Measurements from ENCODE around the gene FXYD1.
"Not testable (repeated sequence)": the region's sequence is repeated elsewhere in the genome, so short reads cannot be mapped to it uniquely, and the experiment has no call there.

Gene FXYD1

DNA sequence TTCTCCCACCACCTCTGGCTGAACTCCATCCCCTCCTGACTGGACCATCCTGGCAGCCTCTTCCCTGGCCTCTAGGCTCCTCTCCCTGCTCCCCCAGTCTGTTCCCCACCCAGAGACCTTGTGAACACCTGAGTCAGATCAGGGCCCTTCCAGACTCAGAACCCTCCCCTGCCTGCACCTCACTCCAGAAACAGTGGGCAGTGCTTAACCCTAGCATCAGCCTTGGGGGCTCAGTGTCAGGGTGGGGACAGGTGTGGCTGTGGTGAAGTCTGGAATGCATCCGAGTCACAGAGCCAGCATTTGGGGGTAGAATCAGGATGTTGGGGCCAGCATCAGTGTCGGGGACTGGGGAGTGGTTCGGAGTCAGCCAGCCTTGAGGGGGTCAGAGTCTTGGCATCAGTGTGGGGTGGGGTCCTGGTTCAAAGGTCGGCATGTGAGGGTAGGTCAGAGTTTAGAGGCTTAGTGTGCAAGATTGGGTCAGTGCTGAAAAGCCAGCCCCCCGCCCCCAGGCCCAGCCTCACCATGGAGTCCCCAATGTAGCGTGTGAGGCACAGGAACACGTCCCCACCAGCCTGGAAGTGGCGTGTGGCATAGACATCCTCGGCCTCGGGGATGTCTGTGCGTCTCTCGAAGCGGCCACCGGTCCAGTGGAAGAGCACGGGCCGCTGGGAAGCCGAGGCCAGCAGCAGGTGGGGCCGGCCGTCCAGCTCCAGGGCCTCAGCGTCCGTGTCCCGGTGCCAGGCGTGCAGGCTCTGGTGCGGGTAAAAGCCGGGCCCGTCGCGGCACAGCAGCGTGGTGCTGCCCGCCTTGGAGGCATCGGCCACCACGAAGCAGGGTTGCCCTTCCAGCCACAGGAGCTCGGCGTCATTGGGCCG lies 12.6 kb upstream of the FXYD1 start:
- no peak for DNase-seq

- no peak for DNase-seq
Observed at GRCh38 chr19:35126624-35126959, 12.0 kb upstream of the FXYD1 start.

GRCh38 chr19:35127871-35128270 lies 10.8 kb upstream of the FXYD1 start:
- no peak for DNase-seq

DNA sequence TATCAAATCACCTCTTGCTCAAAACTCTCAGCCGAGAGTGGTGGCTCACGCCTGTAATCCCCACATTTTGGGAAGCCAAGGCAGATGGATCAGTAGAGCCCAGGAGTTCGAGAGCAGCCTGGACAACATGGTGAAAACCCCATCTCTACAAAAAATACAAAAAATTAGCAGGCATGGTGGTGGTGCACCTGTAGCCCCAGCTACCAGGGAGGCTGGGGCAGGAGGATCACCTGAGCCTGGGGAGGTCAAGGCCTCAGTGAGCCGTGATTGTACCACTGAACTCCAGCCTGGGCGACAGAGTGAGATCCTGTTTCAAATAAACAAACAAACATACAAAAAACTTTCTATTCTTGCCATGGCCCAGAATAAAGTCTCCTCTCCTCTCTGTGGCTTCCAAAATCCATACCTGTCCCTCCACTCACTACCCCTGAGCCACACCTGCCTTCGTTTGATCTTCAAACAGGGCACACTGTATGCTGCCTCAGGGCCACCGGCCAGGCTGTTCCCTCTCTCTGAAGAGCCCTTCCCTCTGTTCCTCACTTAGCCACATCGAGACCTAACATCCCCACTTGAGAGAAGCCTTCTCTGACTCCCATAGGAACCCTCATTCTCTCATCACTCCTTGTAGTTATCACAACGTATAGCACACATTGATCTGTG lies 10.1 kb upstream of the FXYD1 start:
- DNase-seq = no peak

- DNase-seq = not testable (repeated sequence)
Observed at GRCh38 chr19:35129724-35130274, 8.8 kb upstream of the FXYD1 start.

DNA sequence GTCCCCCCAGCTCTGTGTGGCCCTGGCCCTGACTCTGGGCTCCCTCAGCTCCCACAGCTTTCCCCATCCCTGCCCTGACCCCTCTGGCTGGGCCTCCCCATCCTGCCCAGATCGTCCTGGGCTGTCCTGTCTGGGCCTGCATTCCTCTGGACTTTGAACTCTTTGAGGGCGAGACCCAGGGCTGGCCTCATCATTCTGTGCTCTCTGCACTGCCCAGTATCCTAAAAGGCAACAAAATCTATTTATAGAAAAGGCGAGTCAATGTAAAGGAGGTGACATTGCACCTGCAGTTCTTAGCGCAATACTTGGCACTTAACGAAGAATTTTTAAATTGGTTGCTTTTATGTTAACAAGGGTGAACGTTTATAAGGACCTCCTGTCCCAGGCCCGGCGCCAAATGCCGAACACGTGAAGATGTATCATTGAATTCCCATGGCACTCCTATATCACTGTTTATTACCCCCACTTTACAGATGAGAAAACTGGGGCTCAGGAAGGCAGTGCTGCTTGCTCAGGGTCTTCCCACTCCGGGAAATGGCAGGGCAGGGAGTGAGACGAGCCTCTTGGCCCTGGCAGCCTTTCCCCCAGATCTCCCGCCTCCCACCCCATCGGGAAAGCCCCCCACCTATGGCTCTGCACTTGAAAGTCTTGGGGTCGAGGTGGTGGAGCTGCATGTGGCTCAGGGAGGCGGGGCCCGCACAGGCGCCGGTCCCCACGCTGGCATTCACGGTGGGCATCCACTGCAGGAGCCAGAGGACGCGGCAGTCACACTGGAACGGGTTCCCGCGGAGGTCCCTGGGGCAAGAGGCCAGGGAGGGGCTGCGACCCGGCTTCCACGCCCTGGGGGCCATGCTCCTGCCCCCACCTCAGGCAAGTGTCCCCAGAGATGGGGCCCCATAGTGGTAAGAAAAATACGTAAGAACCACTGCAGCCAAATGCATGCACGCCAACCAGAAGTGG lies 7.6 kb upstream of the FXYD1 start:
- no peak for DNase-seq

DNA sequence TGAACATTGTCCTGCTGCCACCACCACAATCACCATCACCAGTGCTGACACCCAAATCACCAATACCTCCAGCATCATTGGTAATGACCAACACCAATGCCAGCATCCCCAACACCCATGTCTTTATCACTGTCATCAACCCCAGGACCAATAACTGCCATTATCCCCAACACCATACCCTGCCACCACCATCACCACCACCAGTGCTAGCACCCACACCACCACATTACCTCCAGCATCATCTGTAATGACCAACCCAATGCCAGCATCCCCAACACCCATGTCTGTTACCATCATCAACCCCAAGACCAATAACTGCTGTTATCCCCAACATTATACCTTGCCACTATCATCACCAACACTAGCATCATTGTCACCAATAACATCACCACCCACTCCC lies 6.4 kb upstream of the FXYD1 start:
- DNase-seq = no peak

- no peak for DNase-seq
Observed at GRCh38 chr19:35133826-35134225, 4.8 kb upstream of the FXYD1 start.

- no peak for DNase-seq
Observed at GRCh38 chr19:35134601-35135242, 3.9 kb upstream of the FXYD1 start, which contains the start of gene LGI4. TSS of gene LGI4 (minus strand) at chr19:35135059. CDS start at chr19:35134680, 379 bp downstream.

DNA sequence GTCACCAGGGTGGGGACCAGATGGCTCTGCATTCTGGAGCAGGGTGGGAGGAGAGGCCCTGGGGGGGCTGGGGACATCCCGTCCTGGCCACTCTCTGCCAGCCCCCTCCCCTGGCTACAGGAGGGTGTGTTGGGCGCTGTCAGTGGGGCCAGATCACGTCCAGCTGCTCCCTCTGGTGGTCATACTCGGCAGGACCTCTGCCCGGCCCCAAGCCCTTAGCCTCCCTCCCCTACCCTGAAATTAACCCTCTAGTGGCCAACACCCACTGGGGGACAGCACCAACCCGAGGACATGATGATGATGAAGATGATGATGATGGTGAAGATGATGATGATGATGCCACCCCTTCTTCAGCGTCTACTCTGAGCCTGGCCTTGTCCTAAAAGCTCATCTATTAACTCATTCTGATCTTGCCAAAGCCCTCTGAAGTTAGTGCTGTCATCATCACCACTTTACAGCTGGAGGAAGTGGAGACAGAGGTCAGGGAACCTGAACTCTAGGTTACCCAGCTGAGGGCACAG lies 3.2 kb upstream of the FXYD1 start:
- DNase-seq = no peak

DNA sequence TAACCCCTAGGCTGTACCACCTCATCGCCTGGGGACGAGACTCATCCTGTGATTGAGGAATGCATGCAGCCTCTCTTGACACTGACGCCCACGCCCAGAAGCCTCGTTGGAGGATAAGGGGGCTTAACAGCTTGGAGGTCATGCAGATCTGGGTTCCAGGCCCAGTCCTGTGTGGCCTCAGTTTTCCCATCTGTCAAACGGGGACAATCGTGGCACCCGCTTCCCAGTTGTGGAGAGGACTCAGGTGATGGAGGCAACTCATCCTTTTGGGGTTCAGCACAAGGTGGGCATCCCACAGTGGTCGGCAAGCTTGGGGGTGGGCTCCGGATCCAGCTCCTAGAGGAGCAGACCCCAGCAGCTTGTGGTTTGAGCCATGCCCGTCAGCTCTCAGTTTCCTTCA lies 2.4 kb upstream of the FXYD1 start:
- no peak for DNase-seq

DNA sequence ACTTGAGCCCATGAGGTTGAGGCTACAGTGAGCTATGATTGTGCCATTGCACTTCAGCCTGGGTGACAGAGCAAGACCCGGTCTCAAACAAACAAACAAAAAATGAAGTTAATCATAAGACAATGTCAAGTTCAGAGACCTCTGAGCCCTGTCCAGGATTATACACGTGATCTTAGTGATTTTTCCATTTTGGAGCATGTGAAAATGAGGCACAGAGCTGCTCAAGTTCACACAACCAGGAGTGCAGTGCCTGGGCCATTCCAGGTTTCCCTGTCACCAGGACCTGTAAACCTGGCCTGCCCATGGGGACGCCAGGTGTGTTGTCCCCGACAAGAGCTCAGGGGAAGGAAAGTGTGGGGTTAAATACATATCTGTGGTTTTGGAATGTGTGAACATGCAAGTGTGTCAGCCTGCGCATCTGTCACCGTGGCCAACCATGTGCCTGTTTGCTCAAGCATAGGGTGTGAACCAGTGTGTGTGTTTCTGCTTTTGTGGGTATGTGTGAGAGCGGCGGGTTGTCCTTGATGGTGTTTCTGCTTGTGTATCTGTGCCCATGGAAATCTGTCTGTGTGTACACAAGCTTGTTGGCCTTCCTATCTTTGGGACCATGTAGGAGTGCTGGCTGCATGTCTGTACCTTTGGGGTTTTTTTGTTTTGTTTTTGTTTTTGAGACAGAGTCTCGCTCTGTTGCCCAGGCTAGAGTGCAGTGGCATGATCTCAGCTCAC lies 1.5 kb upstream of the FXYD1 start:
- no peak for DNase-seq

DNA sequence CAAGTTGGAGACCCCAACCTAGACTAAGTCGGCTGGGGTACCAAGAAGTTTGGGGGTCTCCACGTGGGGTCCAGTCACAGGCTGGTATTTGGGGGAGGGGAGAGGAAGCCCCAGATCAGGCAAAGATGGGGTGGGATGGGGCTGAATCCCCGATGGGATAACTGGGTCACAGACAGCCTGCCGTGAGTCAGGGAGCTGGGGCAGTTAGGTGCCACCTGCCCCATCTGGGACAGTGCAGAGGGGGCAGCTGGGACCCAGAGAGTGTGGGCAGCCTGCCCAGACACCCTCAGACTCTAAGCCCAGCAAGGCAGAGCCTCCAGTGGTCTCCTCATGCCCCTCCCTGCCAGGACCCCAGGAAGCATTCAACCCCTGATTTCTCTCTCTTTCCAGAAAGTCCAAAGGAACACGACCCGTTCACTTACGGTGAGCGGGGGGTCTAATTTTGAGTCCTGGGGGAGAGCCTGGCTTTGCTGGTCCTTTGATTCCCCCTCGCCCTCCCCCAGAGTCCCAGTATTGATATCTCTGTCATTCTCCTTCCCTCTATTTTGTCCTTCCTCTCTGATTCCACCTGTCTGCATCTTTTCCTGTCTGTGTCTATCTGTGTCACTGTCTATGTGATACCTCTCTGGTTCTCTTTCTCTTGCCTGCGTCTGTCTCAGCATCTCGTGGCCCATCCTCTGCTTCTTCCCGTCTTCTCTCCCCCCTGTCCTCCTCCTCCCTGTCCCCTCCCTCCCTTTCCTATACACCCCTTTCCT lies 1.8 kb downstream of the FXYD1 start:
- DNase-seq = no peak

DNA sequence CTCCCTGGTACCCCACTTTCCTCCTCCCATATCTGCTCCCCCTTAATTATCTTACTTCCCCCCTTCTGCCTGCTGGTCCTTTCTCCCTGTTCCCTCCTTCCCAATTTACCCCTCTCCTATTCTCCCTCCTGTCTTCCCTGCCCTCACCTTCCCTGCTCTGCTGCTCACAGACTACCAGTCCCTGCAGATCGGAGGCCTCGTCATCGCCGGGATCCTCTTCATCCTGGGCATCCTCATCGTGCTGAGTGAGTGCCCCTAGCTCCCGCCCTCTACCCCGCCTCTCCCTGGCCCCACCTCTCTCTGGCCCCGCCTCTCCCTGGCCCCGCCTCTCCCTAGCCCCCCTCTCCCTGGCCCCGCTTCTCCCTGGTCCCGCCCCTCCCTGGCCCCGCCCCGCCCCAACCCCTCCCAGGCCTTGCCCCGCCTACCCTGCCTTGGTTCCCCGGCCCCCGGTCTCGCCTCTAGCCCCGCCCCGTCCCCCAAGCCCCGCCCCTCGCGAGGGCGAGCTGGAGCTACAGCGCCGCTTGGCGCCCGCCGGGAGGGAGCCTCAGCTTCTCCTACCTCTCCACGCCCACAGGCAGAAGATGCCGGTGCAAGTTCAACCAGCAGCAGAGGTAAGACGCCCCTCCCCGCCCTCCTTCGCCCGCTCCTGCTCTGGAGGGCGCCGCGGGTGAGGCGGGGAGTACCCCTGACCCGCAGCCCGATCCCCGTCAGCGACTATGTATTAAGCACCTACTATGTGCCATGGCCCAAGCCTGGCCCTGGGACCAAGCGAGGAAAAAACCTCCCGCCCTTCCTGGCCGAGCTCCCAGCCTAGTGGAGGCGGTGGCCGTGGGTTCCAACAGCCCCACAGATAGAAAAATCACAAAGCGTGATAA lies 2.6 kb downstream of the FXYD1 start:
- peak; percentile 42 for DNase-seq

- no peak for DNase-seq
Observed at GRCh38 chr19:35141837-35142605, 3.4 kb downstream of the FXYD1 start.

DNA sequence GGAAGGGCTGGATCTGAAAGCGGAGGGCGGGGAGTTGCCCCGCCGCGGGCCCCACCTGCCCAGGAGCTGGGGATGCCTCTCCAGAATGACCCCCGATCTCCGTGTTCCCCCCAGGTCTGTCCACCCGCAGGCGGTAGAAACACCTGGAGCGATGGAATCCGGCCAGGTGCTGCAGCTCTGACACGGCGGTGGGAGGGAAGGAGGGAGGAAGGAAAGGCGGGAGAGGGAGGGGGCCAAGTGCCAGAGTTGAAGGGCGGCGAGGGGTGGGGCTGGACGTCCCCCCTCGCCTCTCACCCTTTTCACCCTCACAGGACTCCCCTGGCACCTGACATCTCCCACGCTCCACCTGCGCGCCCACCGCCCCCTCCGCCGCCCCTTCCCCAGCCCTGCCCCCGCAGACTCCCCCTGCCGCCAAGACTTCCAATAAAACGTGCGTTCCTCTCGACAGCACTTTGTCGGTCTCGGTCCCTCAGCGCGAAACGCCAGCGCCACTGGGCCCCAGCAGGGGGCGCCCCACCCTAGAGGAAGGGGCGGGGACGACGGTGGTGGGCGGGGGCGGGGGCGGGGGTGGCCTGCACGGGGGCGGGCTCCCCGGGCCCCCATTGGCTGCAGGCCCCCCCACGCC lies 4.1 kb downstream of the FXYD1 start:
- no peak for DNase-seq

DNA sequence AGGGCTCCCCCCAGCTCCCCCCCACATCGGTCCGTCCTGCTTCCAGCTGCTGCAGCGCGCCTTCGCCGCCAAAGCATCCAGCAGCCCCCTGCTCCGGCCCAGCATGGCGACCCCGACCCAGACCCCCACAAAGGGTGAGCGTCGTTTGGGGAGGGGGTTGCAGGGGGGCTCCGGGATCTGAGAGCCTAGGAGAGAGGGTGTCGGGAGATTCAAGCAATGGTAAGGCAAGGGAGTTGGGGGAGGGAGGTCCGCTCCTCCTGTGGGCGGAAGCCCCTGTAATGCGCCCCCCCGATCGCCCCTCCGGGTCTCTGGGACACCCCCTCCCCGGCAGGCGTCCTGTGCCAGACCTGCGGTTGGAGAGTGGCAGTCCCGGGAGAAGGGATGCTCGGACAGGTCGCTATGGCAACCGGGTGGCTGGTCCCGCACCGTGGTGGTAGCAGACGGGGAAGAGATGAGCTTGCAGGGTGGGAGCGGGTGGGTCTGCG lies 4.6 kb downstream of the FXYD1 start, which contains the start of gene FXYD7:
FXYD7 (plus strand) TSS at position 25 of the 485 bp plus-strand sequence; CDS start at position 104, 79 bp downstream.
- DNase-seq = no peak

DNA sequence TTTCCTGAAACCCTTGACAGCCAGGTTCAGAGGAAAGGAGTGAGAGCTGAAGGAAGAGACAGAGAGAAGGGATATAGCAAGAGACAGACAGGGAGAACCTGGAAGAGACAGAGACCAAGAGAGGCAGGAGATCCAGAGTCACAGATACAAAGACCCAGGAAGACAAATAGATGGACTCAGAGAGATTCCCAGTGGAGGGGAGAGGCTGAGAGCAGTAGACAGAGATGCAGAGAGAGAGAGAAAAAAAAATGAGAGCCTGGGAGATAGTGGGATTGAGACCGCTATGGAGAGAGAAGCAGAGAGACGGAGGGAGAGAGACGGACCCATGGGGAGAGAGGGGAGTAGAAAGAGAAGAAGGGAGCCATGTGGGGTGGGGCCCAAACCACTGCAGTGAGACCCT lies 5.2 kb downstream of the FXYD1 start:
- no peak for DNase-seq

All from SIG-M5 (cell line).